GM21786 (cell line): ENCODE results near the gene MAGEC3.
"Not testable (repeated sequence)": the region's sequence is repeated elsewhere in the genome, so short reads cannot be mapped to it uniquely, and the experiment has no call there.

Experiments used
- ATAC-seq: cut with Tn5 transposase; IDR thresholded peaks from one replicate; pipeline ENCODE4 v1.9.1; 2021; ENCODE audit not compliant: unreplicated experiment

Gene MAGEC3, protein sequence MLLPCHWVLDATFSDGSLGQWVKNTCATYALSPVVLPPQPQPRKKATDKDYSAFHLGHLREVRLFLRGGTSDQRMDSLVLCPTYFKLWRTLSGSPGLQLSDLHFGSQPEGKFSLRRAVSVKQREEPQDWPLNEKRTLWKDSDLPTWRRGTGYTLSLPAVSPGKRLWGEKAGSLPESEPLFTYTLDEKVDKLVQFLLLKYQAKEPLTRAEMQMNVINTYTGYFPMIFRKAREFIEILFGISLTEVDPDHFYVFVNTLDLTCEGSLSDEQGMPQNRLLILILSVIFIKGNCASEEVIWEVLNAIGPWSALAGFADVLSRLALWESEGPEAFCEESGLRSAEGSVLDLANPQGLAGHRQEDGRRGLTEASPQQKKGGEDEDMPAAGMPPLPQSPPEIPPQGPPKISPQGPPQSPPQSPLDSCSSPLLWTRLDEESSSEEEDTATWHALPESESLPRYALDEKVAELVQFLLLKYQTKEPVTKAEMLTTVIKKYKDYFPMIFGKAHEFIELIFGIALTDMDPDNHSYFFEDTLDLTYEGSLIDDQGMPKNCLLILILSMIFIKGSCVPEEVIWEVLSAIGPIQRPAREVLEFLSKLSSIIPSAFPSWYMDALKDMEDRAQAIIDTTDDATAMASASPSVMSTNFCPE

DNA sequence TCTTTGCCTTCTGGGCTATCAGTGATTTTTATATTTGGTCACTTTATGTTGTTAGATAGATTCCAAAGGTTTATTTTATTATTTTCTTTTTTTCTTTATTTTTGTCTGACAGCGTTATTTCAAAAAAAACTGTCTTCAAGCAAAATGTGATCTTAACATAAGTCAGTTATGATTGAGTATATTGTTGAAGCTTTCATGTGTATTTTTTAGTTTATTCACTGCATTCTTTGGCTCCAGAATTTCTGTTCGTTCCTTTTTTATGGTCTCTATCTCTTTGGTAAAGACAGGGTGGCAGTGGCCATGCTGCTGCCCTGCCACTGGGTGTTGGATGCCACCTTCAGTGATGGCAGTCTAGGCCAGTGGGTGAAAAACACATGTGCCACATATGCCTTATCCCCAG, at the start of gene MAGEC3:
MAGEC3 (plus strand) TSS at position 301 of the 400 bp plus-strand sequence; CDS start at position 301, 0 bp downstream.
- ATAC-seq = no peak

DNA sequence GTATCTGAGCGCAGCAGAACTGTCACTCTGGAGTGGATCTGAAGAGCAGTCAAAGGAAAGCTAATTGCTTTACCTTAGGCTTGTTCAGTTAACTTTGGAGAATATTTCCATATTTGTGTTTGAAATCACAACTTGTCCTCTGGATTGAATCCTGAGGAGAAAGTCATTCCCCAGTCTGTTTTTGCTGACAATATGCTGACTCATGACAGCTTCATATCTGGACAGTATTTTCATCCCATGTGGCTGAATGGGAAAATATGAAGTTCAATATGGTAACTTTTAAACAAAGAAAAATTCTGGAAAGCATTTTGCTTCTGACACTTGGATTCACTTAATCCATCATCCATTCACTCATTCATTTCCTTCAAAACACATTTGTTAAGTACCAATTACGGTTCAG, 46.3 kb upstream of the MAGEC3 start:
- ATAC-seq = no peak

DNA sequence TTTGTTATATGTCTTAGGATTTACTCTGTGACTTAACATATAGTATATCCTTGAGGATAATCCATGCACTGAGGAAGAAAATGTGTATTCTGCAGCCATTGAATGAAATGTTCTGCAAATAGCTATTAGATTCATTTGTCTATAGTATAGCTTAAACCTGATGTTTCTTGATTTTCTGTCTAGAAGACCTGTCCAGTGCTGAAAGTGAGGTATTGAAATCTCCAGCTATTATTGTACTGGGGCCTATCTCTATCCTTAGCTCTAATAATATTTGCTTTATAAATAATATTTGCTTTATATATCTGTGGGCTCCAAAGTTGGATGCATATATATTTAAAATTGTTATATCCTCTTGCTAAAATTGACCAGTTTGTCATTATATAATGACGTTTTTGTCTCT, 26.7 kb upstream of the MAGEC3 start:
- no peak for ATAC-seq

DNA sequence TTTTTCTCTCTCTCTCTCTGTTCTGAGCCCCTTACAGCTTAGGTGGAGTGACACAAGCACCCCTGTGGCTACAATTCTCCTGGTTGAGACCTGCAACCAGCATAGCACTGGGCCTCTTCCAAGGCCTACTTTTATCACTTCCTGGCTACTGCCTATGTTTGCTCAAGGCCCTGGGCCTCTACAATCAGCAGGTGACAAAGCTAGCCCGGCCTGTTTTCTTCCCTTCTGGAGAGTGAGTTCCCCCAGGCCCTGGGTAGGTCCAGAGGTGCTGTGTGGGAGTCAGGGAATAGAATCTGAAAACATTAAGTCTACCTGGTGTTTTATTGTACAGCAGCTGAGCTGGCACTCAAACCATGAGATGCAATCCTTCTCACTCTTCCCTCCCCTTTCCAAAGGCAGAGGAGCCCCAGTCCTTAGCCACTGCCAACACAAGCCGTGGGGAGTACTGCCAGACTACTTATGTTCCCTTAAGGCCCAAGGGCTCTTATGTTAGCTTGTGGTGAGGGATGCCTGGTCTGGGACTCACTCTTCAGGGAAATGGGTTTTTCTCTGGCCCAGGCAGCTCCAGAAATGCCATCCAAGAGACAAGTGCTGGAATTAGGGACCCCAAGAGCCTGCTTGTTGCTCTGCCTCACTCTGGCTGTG, 23.8 kb upstream of the MAGEC3 start:
- no peak for ATAC-seq

DNA sequence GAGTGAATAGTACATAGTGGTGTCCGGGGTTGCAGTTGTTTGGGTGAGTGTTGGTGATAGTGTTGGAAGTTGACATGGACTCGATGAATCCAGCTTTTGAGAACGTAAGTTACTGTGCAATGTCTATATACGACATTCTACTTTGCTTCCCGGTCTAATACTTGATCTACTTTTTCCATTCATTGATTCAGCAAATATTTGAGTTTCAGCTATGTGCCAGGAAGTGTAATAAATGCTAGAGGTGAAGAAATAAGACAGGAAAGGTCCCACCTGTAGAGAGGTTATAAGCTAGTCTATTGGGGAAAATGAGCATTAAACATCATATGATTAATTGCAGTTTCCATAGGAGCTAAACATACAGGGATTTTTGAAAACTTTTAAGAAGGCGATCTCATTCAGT, 22.2 kb upstream of the MAGEC3 start:
- ATAC-seq = no peak

DNA sequence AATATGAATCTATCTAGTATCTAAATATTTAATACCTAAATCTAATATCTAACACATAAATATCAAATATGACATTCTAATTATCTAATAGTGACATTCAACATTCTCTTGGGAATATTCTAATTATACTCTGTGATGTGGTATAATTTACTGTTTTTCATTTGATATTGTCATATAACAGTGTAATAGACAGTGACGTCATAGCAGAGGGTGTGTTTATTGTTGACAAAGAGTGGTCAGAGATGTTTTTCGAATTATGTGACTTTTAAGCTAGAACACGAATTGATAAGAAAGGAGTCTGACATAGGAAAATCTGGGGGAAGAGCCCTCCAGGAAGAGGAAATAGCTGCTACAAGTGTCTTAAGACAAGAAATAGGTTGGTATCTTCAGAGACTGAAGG, 5.9 kb upstream of the MAGEC3 start:
- ATAC-seq = no peak

DNA sequence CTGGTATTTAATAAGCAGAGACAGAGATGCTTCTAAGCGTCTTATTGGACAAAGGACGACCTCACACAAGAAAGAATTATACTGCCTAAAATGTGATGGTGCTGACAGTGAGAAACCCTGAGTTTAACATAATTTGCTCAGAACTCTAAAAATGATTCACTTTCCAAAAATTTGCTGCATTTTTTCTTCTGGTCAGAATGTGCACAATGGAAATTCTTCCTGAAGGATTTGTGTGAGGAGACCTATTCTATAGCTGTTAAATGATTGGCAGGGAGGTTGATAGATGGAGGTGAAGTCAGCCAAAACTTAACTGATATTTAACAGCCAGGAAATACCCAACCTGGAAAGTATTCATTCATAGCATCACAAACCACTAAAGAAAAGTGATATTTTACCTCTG, 1.7 kb downstream of the MAGEC3 start:
- ATAC-seq = no peak

DNA sequence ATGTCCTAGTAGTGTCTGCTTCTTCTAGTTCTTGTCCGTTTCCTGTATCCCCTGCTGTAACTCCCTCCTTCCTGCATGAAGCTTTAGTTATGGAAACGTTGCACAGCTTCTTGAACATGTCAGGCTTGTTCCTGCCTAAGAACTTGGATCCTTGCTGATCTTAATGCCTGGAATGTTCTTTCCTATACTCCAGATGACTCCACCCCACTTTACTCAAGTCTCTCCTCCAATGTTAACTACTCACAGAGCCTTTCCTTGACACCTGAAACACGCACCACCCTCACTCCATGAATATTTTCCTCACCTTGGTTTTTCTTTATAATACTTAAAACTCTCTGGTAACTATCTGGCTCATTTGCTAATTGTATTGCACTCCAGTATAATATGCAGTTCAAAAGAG, 19.4 kb downstream of the MAGEC3 start:
- no peak for ATAC-seq

DNA sequence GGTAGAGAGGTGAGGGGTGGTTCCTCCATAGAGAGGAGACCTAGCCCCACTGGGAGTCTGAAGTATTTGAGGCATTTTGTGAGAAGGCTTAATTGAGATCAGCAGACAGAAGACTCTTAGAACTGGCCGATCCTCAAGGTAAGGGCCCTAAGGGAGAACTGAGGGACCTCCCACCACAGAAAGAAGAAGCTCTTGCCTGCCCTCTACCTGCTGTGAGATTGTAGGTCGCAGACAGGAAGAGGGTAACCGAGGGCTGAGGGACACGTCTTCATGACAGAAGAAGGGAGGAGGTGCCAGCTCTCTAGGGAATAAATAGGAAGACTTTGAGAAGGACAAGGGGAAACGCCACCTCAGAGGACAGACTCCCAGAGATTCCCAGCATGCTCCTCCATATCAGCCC, 41.5 kb downstream of the MAGEC3 start:
- no peak for ATAC-seq

DNA sequence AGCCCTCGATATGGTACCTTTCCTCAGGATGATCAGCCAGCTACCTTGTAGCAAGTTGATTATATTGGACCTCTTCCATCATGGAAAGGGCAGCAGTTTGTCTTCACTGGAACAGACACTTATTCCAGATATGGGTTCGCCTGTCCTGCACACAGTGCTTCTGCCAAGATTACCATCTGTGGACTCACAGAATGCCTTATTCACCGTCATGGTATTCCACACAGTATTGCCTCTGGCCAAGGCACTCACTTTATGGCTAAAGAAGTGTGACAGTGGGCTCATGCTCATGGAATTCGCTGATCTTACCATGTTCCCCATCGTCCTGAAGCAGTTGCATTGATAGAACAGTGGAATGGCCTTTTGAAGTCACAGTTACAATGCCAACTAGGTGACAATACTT, 50.7 kb downstream of the MAGEC3 start:
- not testable (repeated sequence) for ATAC-seq

DNA sequence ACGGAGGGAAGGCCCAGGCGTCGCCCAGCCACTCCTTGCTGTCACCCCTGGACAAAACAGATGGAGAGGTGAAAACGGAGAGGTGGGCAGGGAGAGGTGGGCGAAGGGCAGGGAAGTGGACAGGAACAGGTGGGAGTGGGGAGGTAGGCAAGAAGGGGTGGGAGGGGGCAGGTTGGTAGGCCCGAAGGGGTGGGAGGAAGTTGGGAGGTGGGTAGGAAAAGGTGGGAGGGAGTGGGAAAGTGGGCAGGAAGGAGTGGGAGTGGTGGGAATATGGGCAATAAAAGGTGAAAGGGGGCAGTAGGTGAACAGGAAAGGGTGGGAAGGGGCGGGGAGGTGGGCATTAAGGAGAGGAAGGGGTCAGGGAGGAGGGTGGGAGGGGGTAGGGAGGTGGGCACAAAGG, 56.6 kb downstream of the MAGEC3 start:
- ATAC-seq = no peak

DNA sequence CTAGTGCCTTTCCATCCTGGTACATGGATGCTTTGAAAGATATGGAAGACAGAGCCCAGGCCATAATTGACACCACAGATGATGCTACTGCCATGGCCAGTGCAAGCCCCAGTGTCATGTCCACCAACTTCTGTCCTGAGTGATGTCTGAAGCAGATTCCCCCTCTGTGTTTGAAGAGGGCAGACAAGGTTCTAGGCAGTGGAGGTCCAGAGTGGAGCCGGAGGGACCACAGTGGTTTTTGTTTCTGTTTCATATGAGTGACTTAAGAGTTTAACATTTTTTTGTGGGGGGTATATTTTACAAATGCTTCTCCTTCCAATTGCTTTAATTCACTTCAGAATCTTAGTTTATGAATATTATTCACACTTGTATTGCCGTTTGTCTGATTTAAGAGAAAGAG, 59.6 kb downstream of the MAGEC3 start:
- ATAC-seq = no peak

DNA sequence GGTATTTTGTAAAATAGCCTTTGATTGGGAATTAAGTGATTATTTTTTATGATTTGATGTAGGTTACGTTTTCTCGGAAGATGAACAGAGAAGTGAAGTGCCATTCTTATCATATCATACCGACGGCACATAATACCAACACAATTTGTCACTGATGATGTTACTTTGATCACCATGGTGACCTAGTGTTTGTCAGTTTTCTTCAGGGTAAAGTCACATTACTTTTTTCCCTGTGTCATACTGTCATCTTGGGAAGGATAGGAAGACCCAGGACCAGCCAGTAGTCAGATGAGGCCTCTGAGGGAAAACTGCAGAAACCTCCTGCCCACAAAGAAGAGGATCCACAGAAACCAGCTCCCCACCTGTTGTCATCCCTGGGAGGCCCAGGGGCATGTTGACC, 64.2 kb downstream of the MAGEC3 start:
- no peak for ATAC-seq

DNA sequence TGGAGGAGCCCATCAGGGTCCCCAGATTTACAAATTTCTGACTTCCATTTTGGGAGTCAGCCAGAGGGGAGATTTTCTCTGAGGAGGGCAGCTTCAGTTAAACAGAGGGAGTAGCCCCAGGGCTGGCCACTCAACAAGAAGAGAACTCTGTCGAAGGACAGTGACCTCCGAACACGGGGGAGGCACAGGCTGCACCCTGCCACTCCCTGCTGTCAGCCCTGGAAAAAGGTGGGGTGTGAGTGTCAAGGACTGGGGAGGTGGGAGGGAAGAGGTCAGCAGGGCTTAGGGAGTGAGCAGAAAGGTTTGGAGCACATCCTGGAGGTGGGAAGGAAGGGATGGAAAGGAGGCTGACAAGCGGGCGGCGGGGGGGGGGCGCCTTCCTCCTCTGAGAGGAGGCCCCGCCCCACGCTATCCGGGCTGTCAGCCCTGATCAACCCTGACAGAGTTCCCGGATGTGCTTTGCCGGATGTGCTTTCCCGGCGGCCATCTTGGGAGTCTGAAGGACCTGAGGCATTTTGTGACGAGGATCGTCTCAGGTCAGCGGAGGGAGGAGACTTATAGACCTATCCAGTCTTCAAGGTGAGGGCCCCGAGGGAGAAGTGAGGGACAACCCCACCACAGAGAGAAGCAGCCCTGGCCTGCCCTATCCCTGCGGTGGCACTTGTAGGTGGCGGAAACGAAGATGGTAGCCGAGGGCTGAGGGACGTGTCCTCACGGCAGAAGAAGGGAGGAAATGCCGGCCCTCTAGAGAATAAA, 65.5 kb downstream of the MAGEC3 start, which contains the start of gene MAGEC1:
MAGEC1 (plus strand) TSS at position 495 of the 756 bp plus-strand sequence. CDS start 1,179 bp downstream, outside the sequence.
- ATAC-seq = no peak

DNA sequence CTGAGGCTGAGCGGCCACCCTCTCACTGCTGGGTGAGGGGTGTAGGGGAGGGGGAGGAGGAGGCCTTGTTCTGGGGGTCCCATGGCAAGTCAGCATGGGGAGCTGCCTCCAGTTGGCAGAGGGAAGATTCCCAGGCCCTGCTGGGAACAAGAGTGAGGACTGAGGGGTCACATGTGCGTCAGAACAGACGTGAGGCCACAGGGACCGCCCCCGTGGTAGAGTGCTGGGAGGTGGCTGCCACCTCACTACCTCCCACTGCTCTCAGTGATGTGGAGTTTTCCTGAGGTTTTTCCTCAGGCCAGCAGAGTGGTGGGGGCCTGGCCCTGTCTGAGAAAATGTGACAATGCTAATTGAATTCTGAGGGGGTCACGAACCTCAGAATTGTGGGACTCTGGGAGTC, 66.1 kb downstream of the MAGEC3 start:
- ATAC-seq = no peak

DNA sequence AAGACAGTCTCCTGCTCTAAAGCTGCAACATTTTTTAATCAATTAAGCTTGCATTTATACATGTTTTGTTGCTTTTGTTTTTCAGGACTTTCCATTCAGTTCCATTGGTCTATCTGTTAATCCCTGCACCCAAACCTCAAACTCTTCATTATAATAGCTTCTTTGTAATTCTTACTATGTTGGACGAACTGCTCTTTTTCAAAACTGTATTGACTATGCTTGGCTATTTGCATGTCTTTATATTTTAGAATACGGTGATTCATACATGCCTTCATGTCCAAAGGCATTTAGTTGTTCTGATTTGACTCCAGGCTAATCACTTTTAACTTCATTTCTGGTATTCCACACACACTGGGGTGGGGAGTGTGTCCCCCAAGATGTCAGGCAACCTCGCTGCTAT, 79.7 kb downstream of the MAGEC3 start:
- ATAC-seq = no peak

DNA sequence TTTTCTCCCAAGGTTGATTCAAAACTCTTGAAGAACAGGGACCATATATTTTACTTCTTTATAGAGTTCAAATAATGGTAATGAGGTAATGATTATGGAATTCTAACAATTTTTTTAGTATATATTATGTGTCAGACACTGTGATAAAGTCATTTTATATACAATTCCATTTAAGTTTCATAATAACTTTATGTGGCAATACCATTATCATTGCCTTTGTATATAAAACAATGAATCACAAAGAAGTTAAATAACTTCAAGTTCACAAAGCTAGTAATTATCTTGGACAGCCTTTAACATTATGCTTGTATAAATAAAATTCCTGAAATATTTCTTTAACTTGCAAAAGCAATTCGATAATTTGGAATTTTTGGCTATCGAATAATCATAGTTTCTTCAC, 86.2 kb downstream of the MAGEC3 start:
- no peak for ATAC-seq

DNA sequence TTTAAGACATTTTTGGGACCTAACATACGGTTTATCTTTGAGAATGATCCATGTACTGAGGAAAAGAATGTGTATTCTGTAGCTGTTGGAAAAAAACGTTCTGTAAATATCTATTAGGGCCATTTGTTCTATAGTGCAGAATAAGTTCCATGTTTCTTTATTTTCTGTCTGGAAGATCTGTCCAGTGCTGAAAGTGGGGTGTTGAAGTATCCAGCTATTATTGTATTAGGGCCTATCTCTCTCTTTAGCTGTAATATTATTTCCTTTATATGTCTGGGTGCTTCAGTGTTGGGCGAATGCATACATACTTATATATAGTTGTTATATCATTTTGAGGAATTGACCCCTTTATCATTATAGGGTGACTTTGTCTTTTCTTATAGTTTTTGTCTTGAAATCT, 90.3 kb downstream of the MAGEC3 start:
- ATAC-seq = no peak

DNA sequence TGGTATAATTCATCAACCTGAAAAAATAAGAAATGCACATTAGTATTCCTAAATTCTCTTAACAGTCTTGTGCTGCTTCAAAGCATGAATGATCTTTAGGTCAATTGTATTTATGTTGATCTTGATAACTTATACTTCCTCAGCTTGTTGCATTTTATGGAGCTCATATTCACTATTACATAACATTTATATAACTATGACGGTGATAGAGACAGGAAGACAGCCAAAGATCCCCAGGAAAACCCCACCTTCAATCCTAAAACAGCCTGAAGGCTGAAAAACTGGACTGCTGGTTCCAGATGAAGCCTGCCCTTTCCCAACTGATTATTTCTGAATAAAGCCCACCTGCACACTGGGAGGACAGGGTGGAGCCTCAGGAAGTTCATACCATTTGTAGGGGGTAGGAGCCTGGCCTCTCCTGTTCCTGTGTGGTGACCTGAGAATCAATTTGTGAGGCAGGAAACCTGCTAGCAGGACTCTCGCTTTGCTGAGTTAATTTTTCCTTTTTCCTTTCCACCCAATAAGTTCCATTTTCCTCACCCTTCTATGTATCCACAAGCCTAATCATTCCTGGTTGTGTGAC, 96.0 kb downstream of the MAGEC3 start:
- ATAC-seq = no peak

DNA sequence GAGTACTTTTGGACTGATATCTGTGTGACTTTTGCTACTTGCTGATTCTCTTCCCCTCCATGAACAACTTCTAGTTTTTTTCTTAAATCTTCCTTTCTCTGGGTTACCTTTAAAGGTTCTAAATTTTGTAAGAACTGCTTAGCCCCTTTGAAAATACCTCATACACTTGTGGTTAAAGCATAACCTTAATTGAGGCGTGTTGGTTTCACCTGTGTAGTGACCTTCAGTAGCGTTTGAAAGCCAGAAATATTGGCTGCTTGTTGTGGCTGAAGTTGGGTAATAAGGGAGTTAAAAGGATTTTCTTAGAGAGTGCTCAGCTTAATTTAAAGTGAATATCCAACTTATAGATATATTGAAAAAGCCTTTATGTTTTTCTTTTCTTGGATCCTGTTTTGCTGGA, 97.5 kb downstream of the MAGEC3 start:
- no peak for ATAC-seq

DNA sequence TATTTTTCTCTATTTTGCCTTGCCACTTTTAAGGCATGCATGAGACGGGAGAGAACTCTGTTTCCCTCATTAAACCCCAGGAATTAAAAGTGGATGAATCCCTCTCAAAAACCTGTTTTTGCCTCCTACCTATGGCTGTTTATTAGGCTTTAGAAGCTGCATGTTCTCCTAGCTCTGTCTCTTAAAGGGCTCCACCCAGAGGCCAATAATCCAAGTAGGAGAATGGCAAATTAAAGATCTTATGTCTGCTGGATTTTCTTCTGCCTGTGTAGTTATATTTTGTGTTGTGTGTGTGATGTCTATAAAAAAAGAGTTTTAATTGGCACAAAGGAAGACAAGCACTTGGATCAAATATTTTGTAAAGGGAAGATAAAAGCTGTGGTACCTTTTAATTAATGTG, 98.0 kb downstream of the MAGEC3 start:
- ATAC-seq = no peak
